Measurements from ENCODE around the gene CALHM4. TPM values are rescaled to one million over a fixed set of nuclear protein-coding genes. Genes with fewer than 3 reads are reported as not detected.
"Not testable (repeated sequence)": the region's sequence is repeated elsewhere in the genome, so short reads cannot be mapped to it uniquely, and the experiment has no call there.

Gene CALHM4
- total RNA-seq, 3 donors from 2014 or later (not counting 1 experiment from before 2014, with no cell fraction given): not detected

- Mint-ChIP-seq H3K27ac (no peak overlapping the region), H3K4me3 (no peak overlapping the region)
- intact Hi-C loops (cut with micrococcal nuclease): no loop called here
Observed at GRCh38 chr6:116596815-116597214, 43.3 kb downstream of the CALHM4 start.

GRCh38 chr6:116603916-116604315 is 50.4 kb downstream of the CALHM4 start:
- H3K27ac ChIP-seq (ENCODE audit: low read length); DNase-seq; H3K4me1 ChIP-seq (ENCODE audit: control insufficient read depth, insufficient read depth, low read length); H3K36me3 ChIP-seq (ENCODE audit: control insufficient read depth, insufficient read depth, low read length); H3K9me3 Mint-ChIP-seq; H3K9me3 ChIP-seq (ENCODE audit: control insufficient read depth, insufficient read depth, low read length); H3K27me3 Mint-ChIP-seq (ENCODE audit: low read depth in 2 of 2); H3K4me3 Mint-ChIP-seq; H3K4me3 ChIP-seq (ENCODE audit: low read length); H3K27me3 ChIP-seq (ENCODE audit: control insufficient read depth, insufficient read depth, low read length); H3K4me1 Mint-ChIP-seq; H3K27ac Mint-ChIP-seq; intact Hi-C loops (cut with micrococcal nuclease); ATAC-seq: not testable (repeated sequence)
- 91% methylated on average over 2 of the region's 3 CpGs for WGBS (ENCODE audit: insufficient coverage)
- peaks cover 18% of the 10 kb centered on the region for H3K36me3 Mint-ChIP-seq

More at GRCh38 chr6:116596815-116597214, 43.3 kb downstream of the CALHM4 start:
- H3K9me3 ChIP-seq (ENCODE audit: control insufficient read depth, insufficient read depth, low read length): no peaks in the 10 kb centered on the region
- TF ChIP-seq CTCF (IDR thresholded peaks at IDR 0.05): no peak
- Mint-ChIP-seq H3K27me3 (ENCODE audit: low read depth in 2 of 2) (no peaks in the 10 kb centered on the region), H3K36me3 (peaks cover 15% of the 10 kb centered on the region), H3K9me3 (no peaks in the 10 kb centered on the region), H3K4me1 (no peaks in the 10 kb centered on the region)
- no peak for DNase-seq
- H3K36me3 ChIP-seq (ENCODE audit: control insufficient read depth, insufficient read depth, low read length): peaks cover 45% of the 10 kb centered on the region
- WGBS (ENCODE audit: insufficient coverage): 100% methylated on average over 3 of the region's 4 CpGs
- H3K27me3 ChIP-seq (ENCODE audit: control insufficient read depth, insufficient read depth, low read length): no peaks in the 10 kb centered on the region
- ATAC-seq: no peak
- H3K4me3 ChIP-seq (ENCODE audit: low read length): no peak overlapping the region
- no peaks in the 10 kb centered on the region for H3K4me1 ChIP-seq (ENCODE audit: control insufficient read depth, insufficient read depth, low read length)
- no peak overlapping the region for H3K27ac ChIP-seq (ENCODE audit: low read length)

GRCh38 chr6:116604868-116605267 is 51.3 kb downstream of the CALHM4 start:
- H3K27ac Mint-ChIP-seq: not testable (repeated sequence)
- peaks cover 18% of the 10 kb centered on the region for H3K36me3 Mint-ChIP-seq

GRCh38 chr6:116605935-116606334 is 52.4 kb downstream of the CALHM4 start:
- 80% methylated on average over 4 of the region's 4 CpGs for WGBS (ENCODE audit: insufficient coverage)
- H3K4me1 Mint-ChIP-seq: no peaks in the 10 kb centered on the region
- H3K9me3 Mint-ChIP-seq: peaks cover 0 to 2% of the 10 kb centered on the region in 2 donors
- DNase-seq (no peak), ATAC-seq (no peak)
- no peaks in the 10 kb centered on the region for H3K27me3 Mint-ChIP-seq (ENCODE audit: low read depth in 2 of 2)
- Histone ChIP-seq H3K4me3 (ENCODE audit: low read length) (no peak overlapping the region), H3K27me3 (ENCODE audit: control insufficient read depth, insufficient read depth, low read length) (no peaks in the 10 kb centered on the region), H3K9me3 (ENCODE audit: control insufficient read depth, insufficient read depth, low read length) (no peaks in the 10 kb centered on the region), H3K36me3 (ENCODE audit: control insufficient read depth, insufficient read depth, low read length) (peaks cover 2% of the 10 kb centered on the region), H3K27ac (ENCODE audit: low read length) (no peak overlapping the region), H3K4me1 (ENCODE audit: control insufficient read depth, insufficient read depth, low read length) (no peaks in the 10 kb centered on the region)
- H3K27ac Mint-ChIP-seq: no peak overlapping the region
- no peak for TF ChIP-seq CTCF (IDR thresholded peaks at IDR 0.05)
- intact Hi-C loops (cut with micrococcal nuclease): no loop called here
- peaks cover 18% of the 10 kb centered on the region for H3K36me3 Mint-ChIP-seq
- no peak overlapping the region for H3K4me3 Mint-ChIP-seq

More at GRCh38 chr6:116604868-116605267, 51.3 kb downstream of the CALHM4 start:
- DNase-seq; H3K27me3 ChIP-seq (ENCODE audit: control insufficient read depth, insufficient read depth, low read length); ATAC-seq; H3K4me3 ChIP-seq (ENCODE audit: low read length); H3K27ac ChIP-seq (ENCODE audit: low read length); H3K4me1 Mint-ChIP-seq; H3K4me1 ChIP-seq (ENCODE audit: control insufficient read depth, insufficient read depth, low read length); H3K27me3 Mint-ChIP-seq (ENCODE audit: low read depth in 2 of 2); intact Hi-C loops (cut with micrococcal nuclease); H3K9me3 ChIP-seq (ENCODE audit: control insufficient read depth, insufficient read depth, low read length); H3K36me3 ChIP-seq (ENCODE audit: control insufficient read depth, insufficient read depth, low read length); H3K4me3 Mint-ChIP-seq; H3K9me3 Mint-ChIP-seq: not testable (repeated sequence)
- 87% methylated on average over 1 of the region's 3 CpGs for WGBS (ENCODE audit: insufficient coverage)

Other genes with a start within 250 kb of the CALHM4 start
- gene DSE, start 182.8 kb upstream of the CALHM4 start, total RNA-seq: 1 to 10 TPM; 7.4 to 9.6 (median 7.6) TPM
- 10 to 100 TPM in 2 of 3 donors, 1 to 10 TPM in 1; 7.9 to 20.6 (median 12.3) TPM for gene CALHM6, start 92.4 kb upstream of the CALHM4 start, total RNA-seq
- under 1 TPM in 2 of 3 donors, not detected in 1; 0.05 TPM for gene CALHM5, start 42.1 kb upstream of the CALHM4 start, total RNA-seq
- under 1 TPM in 1 of 3 donors, not detected in 2; 0.66 TPM for gene TRAPPC3L, start 8.1 kb upstream of the CALHM4 start, total RNA-seq
- 10 to 100 TPM; 47.0 to 48.9 (median 47.1) TPM for gene RWDD1, start 17.8 kb downstream of the CALHM4 start, total RNA-seq
- gene RSPH4A, start 62.7 kb downstream of the CALHM4 start, total RNA-seq: 1 to 10 TPM in 1 of 3 donors, under 1 TPM in 2; 0.64 to 1.0 (median 0.95) TPM
- gene ZUP1, start 115.0 kb downstream of the CALHM4 start, total RNA-seq: 10 to 100 TPM; 16.4 to 20.0 (median 19.4) TPM
- 10 to 100 TPM; 28.6 to 31.4 (median 29.1) TPM for gene KPNA5, start 127.5 kb downstream of the CALHM4 start, total RNA-seq
- gene FAM162B, start 212.0 kb downstream of the CALHM4 start, total RNA-seq: not detected

Data from natural killer cell (primary cell).